B cell (primary cell): ENCODE results near the gene TRMT2A. TPM values are rescaled to one million over a fixed set of nuclear protein-coding genes. Genes with fewer than 3 reads are reported as not detected.
"Not testable (repeated sequence)": the region's sequence is repeated elsewhere in the genome, so short reads cannot be mapped to it uniquely, and the experiment has no call there.

Source experiments
- ATAC-seq: fragments of 200-7000 bp; cut with Tn5 transposase; one replicate; pipeline ENCODE4 v1.10.0; 2021; ENCODE audit warnings: low read depth, mild to moderate bottlenecking, moderate number of reproducible peaks, moderate library complexity
- CTCF ChIA-PET: fragments of 350-600 bp; sonication (Branson Sonifier 250); formaldehyde crosslinking; loops from one replicate; lab custom pipeline; 2021; ENCODE audit warnings: antibody characterized with exemption, inconsistent platforms; lab: Charles Lee
- POLR2A ChIA-PET: fragments of 350-600 bp; sonication (Branson Sonifier 250); formaldehyde crosslinking; loops from one replicate; lab custom pipeline; 2021; ENCODE audit warnings: antibody characterized with exemption; lab: Charles Lee
- DNase-seq: peaks from one replicate; pipeline ENCODE4 v3.0.0; 2013
- H2AFZ ChIP-seq: 2 replicates; pipeline ENCODE4 v1.6.1; 2012; ENCODE audit warnings: mild to moderate bottlenecking, low read depth, low read length; ENCODE audit not compliant: insufficient read depth, poor library complexity, severe bottlenecking
- H3K27ac ChIP-seq, 2 donors: 1 replicate in 1 of 2; 2 replicates in 1 of 2; pipeline ENCODE4 v1.5.1; 2012 to 2013; ENCODE audit warnings: low read length in 2 of 2, mild to moderate bottlenecking in 2 of 2, moderate library complexity in 1 of 2
- H3K27me3 ChIP-seq, 4 experiments: fragments of 200-600 bp in 1 of 4; sonication (generic) in 1 of 4; replicated peaks in 1 of 4; 1 replicate in 2 of 4; 2 replicates in 2 of 4; pipeline versions ENCODE4 v1.6.1 to v1.7.0; 2013 to 2016; ENCODE audit warnings: low read length in 3 of 4, mild to moderate bottlenecking in 2 of 4, mixed read lengths in 1 of 4, moderate library complexity in 1 of 4; ENCODE audit not compliant: insufficient read depth in 4 of 4, control insufficient read depth in 3 of 4; ENCODE audit errors: control extremely low read depth in 1 of 4
- H3K36me3 ChIP-seq, 2 experiments: replicated peaks in 1 of 2; 1 replicate in 1 of 2; 2 replicates in 1 of 2; pipeline versions ENCODE4 v1.6.1 to v1.7.1; 2013; ENCODE audit warnings: low read length in 1 of 2; ENCODE audit not compliant: insufficient read depth in 2 of 2, control insufficient read depth in 1 of 2; ENCODE audit errors: control extremely low read depth in 1 of 2, extremely low read depth in 1 of 2
- H3K4me1 ChIP-seq, 2 donors: fragments of 200-600 bp in 1 of 2; sonication (generic) in 1 of 2; 1 replicate in 1 of 2; 2 replicates in 1 of 2; pipeline versions ENCODE4 v1.5.1 to v1.6.1; 2013 to 2017; ENCODE audit warnings: low read length in 2 of 2; ENCODE audit not compliant: control insufficient read depth in 2 of 2, insufficient read depth in 2 of 2
- H3K4me2 ChIP-seq: replicated peaks from 2 replicates; pipeline ENCODE3; 2012; ENCODE audit warnings: mild to moderate bottlenecking, low read depth, low read length; ENCODE audit not compliant: poor library complexity, severe bottlenecking
- H3K4me3 ChIP-seq, 5 experiments: fragments of 200-600 bp in 1 of 5; sonication (generic) in 1 of 5; 1 replicate in 3 of 5; 2 replicates in 2 of 5; pipeline versions ENCODE4 v1.5.1 to v1.7.0; 2011 to 2016; ENCODE audit warnings: low read length in 4 of 5, mild to moderate bottlenecking in 4 of 5, low read depth in 2 of 5, control low read depth in 1 of 5, moderate library complexity in 1 of 5; ENCODE audit not compliant: insufficient read depth in 1 of 5; ENCODE audit errors: control extremely low read depth in 1 of 5, extremely low read depth in 1 of 5
- H3K79me2 ChIP-seq: fragments of 200-600 bp; sonication (generic); one replicate; pipeline ENCODE4 v1.6.0; 2016; ENCODE audit warnings: low read length; ENCODE audit not compliant: control insufficient read depth, insufficient read depth
- H3K9ac ChIP-seq: fragments of 200-600 bp; sonication (generic); 2 replicates; pipeline ENCODE4 v1.6.1; 2017; ENCODE audit warnings: mild to moderate bottlenecking, low read length, moderate library complexity
- H3K9me3 ChIP-seq, 3 donors: one replicate each; pipeline versions ENCODE4 v1.6.1 to v1.7.1; 2013; ENCODE audit warnings: low read length in 2 of 3; ENCODE audit not compliant: control insufficient read depth in 2 of 3, insufficient read depth in 1 of 3; ENCODE audit errors: control extremely low read depth in 1 of 3
- H4K20me1 ChIP-seq: 2 replicates; pipeline ENCODE4 v1.6.0; 2012; ENCODE audit warnings: mild to moderate bottlenecking, low read length; ENCODE audit not compliant: insufficient read depth, control insufficient read depth, poor library complexity, severe bottlenecking
- H3K27ac Mint-ChIP-seq: one replicate; pipeline ENCODE4 v1.8.0; 2021; ENCODE audit warnings: mixed read lengths
- H3K27me3 Mint-ChIP-seq: one replicate; pipeline ENCODE4 v1.8.0; 2021; ENCODE audit warnings: mixed read lengths
- H3K4me1 Mint-ChIP-seq: one replicate; pipeline ENCODE4 v1.8.0; 2021; ENCODE audit warnings: mixed read lengths
- H3K4me3 Mint-ChIP-seq: one replicate; pipeline ENCODE4 v1.8.0; 2021; ENCODE audit warnings: mixed read lengths
- H3K9me3 Mint-ChIP-seq: one replicate; pipeline ENCODE4 v1.8.0; 2022; ENCODE audit warnings: mixed read lengths; ENCODE audit not compliant: insufficient read depth
- CTCF ChIP-seq: fragments of 200-600 bp; IDR thresholded peaks from one replicate; pipeline ENCODE4 v1.8.0; 2022; ENCODE audit warnings: antibody characterized with exemption, mild to moderate bottlenecking
- EZH2 ChIP-seq: IDR thresholded peaks from 2 replicates; pipeline ENCODE4 v1.6.1; 2012; ENCODE audit warnings: borderline replicate concordance, low read depth, mild to moderate bottlenecking, moderate library complexity, low read length; ENCODE audit not compliant: insufficient read depth, poor library complexity, severe bottlenecking
- WGBS: methylation state at CpG from one replicate; pipeline ENCODE4 v1.1.5; 2013; ENCODE audit warnings: missing lambda C conversion rate; ENCODE audit not compliant: insufficient coverage; 5-methylcytosine and 5-hydroxymethylcytosine counted together
- intact Hi-C: fragments of 100-400 bp; cut with micrococcal nuclease; formaldehyde crosslinking; loops from one replicate; pipeline ENCODE4 v1.10.0; 2022
- polyA plus RNA-seq: library from polyadenylated mRNA; depleted of rRNA; stranded (reverse); fragments of >200 nt; gene quantifications from 2 replicates; pipeline ENCODE4 v1.2.3, GENCODE V29; 2012
- total RNA-seq, 2 donors: library from RNA; stranded (reverse); fragments of 120-200 nt in 1 of 2; gene quantifications; 1 replicate in 1 of 2; 2 replicates in 1 of 2; pipeline versions ENCODE4 v1.2.3 to v1.2.4, GENCODE V29; 2013 to 2022

Gene TRMT2A
- total and polyA plus RNA-seq, 2 donors (not counting 1 experiment from before 2014, with no cell fraction given): 95.7 to 144 TPM

- no peak overlapping the region for H3K4me3 Mint-ChIP-seq
- Histone ChIP-seq H3K4me1 (no peaks in the 10 kb centered on the region), H3K79me2 (no peaks in the 10 kb centered on the region), H3K27me3 (no peaks in the 10 kb centered on the region), H3K36me3 (peaks cover 0 to 4% of the 10 kb centered on the region in 2 experiments), H2AFZ (no peak overlapping the region), H4K20me1 (no peaks in the 10 kb centered on the region), H3K9ac (no peak overlapping the region), H3K9me3 (peaks cover 0 to 3% (median 0%) of the 10 kb centered on the region in 3 donors), H3K4me3 (no peak overlapping the region), H3K27ac (no peak overlapping the region), H3K4me2 (no peak overlapping the region)
- TF ChIP-seq EZH2 (no peak), CTCF (no peak)
- ChIA-PET CTCF (interaction anchor here (0.7 kb wide), 1 partner anchor 325 kb away, joined by 3 read pairs; the partner anchor contains the start of gene ZNF74), POLR2A (no interaction called here)
- H3K27ac Mint-ChIP-seq: no peak overlapping the region
- 98% methylated on average over 3 of the region's 7 CpGs for WGBS
- intact Hi-C loops: no loop called here
- H3K4me1 Mint-ChIP-seq: no peaks in the 10 kb centered on the region
- DNase-seq: no peak
- no peak for ATAC-seq
- H3K27me3 Mint-ChIP-seq: no peaks in the 10 kb centered on the region
- no peaks in the 10 kb centered on the region for H3K9me3 Mint-ChIP-seq
These were observed 47.5 kb downstream of the TRMT2A start for GRCh38 chr22:20069331-20070042.

GRCh38 chr22:20068640-20069039 is 48.4 kb downstream of the TRMT2A start:
- H3K4me3 ChIP-seq: no peak overlapping the region
- 91% methylated on average over 7 of the region's 7 CpGs for WGBS
- peaks cover 0 to 4% of the 10 kb centered on the region in 2 experiments for H3K36me3 ChIP-seq
- H3K27ac ChIP-seq: no peak overlapping the region
- CTCF ChIA-PET: no interaction called here
- DNase-seq (no peak), ATAC-seq (no peak)
- H2AFZ ChIP-seq: no peak overlapping the region
- no peaks in the 10 kb centered on the region for H3K4me1 Mint-ChIP-seq
- H3K27me3 Mint-ChIP-seq: no peaks in the 10 kb centered on the region
- peaks cover 0 to 3% (median 0%) of the 10 kb centered on the region in 3 donors for H3K9me3 ChIP-seq
- H3K27ac Mint-ChIP-seq: no peak overlapping the region
- no peaks in the 10 kb centered on the region for H3K9me3 Mint-ChIP-seq
- no peaks in the 10 kb centered on the region for H3K27me3 ChIP-seq
- H3K4me1 ChIP-seq: no peaks in the 10 kb centered on the region
- H3K9ac ChIP-seq: no peak overlapping the region
- TF ChIP-seq EZH2: no peak
- TF ChIP-seq CTCF: no peak
- intact Hi-C loops: no loop called here
- H4K20me1 ChIP-seq: no peaks in the 10 kb centered on the region
- POLR2A ChIA-PET: no interaction called here
- H3K79me2 ChIP-seq: no peaks in the 10 kb centered on the region
- H3K4me2 ChIP-seq: no peak overlapping the region
- H3K4me3 Mint-ChIP-seq: no peak overlapping the region

GRCh38 chr22:20067384-20067682 is 49.7 kb downstream of the TRMT2A start:
- H3K4me2 ChIP-seq, H3K4me1 Mint-ChIP-seq, H3K79me2 ChIP-seq, intact Hi-C loops, H4K20me1 ChIP-seq, H3K27ac ChIP-seq, H3K9me3 ChIP-seq, H3K27me3 Mint-ChIP-seq, DNase-seq, POLR2A ChIA-PET, H3K9ac ChIP-seq, H3K27ac Mint-ChIP-seq, H3K27me3 ChIP-seq, H2AFZ ChIP-seq, H3K4me3 Mint-ChIP-seq, ATAC-seq, CTCF ChIA-PET, H3K4me3 ChIP-seq, H3K4me1 ChIP-seq, H3K9me3 Mint-ChIP-seq: not testable (repeated sequence)
- peaks cover 0 to 12% of the 10 kb centered on the region in 2 experiments for H3K36me3 ChIP-seq
- 100% methylated on average over 2 of the region's 3 CpGs for WGBS
